Measurements from ENCODE around the gene PTER. TPM values are rescaled to one million over a fixed set of nuclear protein-coding genes. Genes with fewer than 3 reads are reported as not detected.

The PTER gene
- total RNA-seq (2014; rRNA removed; shearing (Covaris generic)), result 7.2 and 7.4 TPM in 2 replicates

GRCh38 chr10:16436758-16437539 is at the start of gene PTER:
Gene PTER (plus strand): TSS chr10:16437010. CDS start chr10:16484385, 47,375 bp downstream.
- peak; percentile 96 for DNase-seq (ENCODE audit: low read depth)

- DNase-seq (ENCODE audit: low read depth), result no peak
These were observed 44.2 kb upstream of the PTER start for GRCh38 chr10:16392531-16393069.

- DNase-seq (ENCODE audit: low read depth), result no peak
These were observed 43.4 kb upstream of the PTER start for GRCh38 chr10:16393271-16393858.

GRCh38 chr10:16401416-16401815 is 35.4 kb upstream of the PTER start:
- no peak for DNase-seq (ENCODE audit: low read depth)

- no peak for DNase-seq (ENCODE audit: low read depth)
These were observed 28.4 kb upstream of the PTER start for GRCh38 chr10:16408379-16408778.

- DNase-seq (ENCODE audit: low read depth), result no peak
These were observed 19.5 kb upstream of the PTER start for GRCh38 chr10:16417341-16417740.

- no peak for DNase-seq (ENCODE audit: low read depth)
These were observed 13.2 kb upstream of the PTER start for GRCh38 chr10:16423599-16423998.

GRCh38 chr10:16425449-16425848 is 11.4 kb upstream of the PTER start:
- DNase-seq (ENCODE audit: low read depth), result peak; percentile 17

GRCh38 chr10:16429539-16429938 is 7.3 kb upstream of the PTER start:
- DNase-seq (ENCODE audit: low read depth), result no peak

GRCh38 chr10:16436367-16436757 is 448 bp upstream of the PTER start:
- DNase-seq (ENCODE audit: low read depth), result peak; percentile 12

- no peak for DNase-seq (ENCODE audit: low read depth)
These were observed 707 bp downstream of the PTER start for GRCh38 chr10:16437540-16437894.

GRCh38 chr10:16439295-16439694 is 2.5 kb downstream of the PTER start:
- DNase-seq (ENCODE audit: low read depth), result no peak

GRCh38 chr10:16440396-16441133 is 3.8 kb downstream of the PTER start:
- peak; percentile 60 for DNase-seq (ENCODE audit: low read depth)

- DNase-seq (ENCODE audit: low read depth), result peak; percentile 6
These were observed 4.5 kb downstream of the PTER start for GRCh38 chr10:16441173-16441840.

- no peak for DNase-seq (ENCODE audit: low read depth)
These were observed 6.1 kb downstream of the PTER start for GRCh38 chr10:16442914-16443313.

GRCh38 chr10:16445770-16446469 is 9.1 kb downstream of the PTER start:
- no peak for DNase-seq (ENCODE audit: low read depth)

GRCh38 chr10:16449454-16449853 is 12.6 kb downstream of the PTER start:
- no peak for DNase-seq (ENCODE audit: low read depth)

- no peak for DNase-seq (ENCODE audit: low read depth)
These were observed 21.6 kb downstream of the PTER start for GRCh38 chr10:16458166-16458955.

- DNase-seq (ENCODE audit: low read depth), result no peak
These were observed 22.7 kb downstream of the PTER start for GRCh38 chr10:16459423-16459939.

- DNase-seq (ENCODE audit: low read depth), result no peak
These were observed 29.2 kb downstream of the PTER start for GRCh38 chr10:16466001-16466400.

All from Daoy (cell line).